Loucy (cell line): ENCODE measurements around the gene RNF157.

Source experiments
- H2AFZ ChIP-seq: fragments of 200-600 bp; sonication (generic); 2 replicates; pipeline ENCODE4 v1.6.0; 2016; ENCODE audit warnings: antibody characterized with exemption, mild to moderate bottlenecking, low read length, moderate library complexity
- H3F3A ChIP-seq: fragments of 200-600 bp; 2 replicates; pipeline ENCODE4 v1.6.0; 2016; ENCODE audit warnings: antibody characterized with exemption, low read depth, mild to moderate bottlenecking
- H3K27me3 ChIP-seq: fragments of 200-600 bp; sonication (generic); 2 replicates; pipeline ENCODE4 v1.6.1; 2014; ENCODE audit warnings: low read length, mild to moderate bottlenecking; ENCODE audit not compliant: insufficient read depth, poor library complexity, severe bottlenecking
- H3K36me3 ChIP-seq: fragments of 200-600 bp; sonication (generic); 2 replicates; pipeline ENCODE4 v1.6.1; 2016; ENCODE audit warnings: low read length; ENCODE audit not compliant: insufficient read depth
- H3K4me1 ChIP-seq: fragments of 200-600 bp; sonication (generic); 2 replicates; pipeline ENCODE4 v1.5.1; 2014; ENCODE audit warnings: low read length, mild to moderate bottlenecking; ENCODE audit not compliant: insufficient read depth, poor library complexity, severe bottlenecking
- H3K4me2 ChIP-seq: fragments of 200-600 bp; sonication (generic); 2 replicates; pipeline ENCODE4 v1.6.0; 2014; ENCODE audit warnings: antibody characterized with exemption, low read length, low read depth, mild to moderate bottlenecking; ENCODE audit not compliant: poor library complexity, severe bottlenecking
- H3K4me3 ChIP-seq: fragments of 200-600 bp; sonication (generic); 2 replicates; pipeline ENCODE4 v1.5.1; 2014; ENCODE audit warnings: low read length, mild to moderate bottlenecking, mixed read lengths; ENCODE audit not compliant: poor library complexity, severe bottlenecking
- H3K79me2 ChIP-seq: fragments of 200-600 bp; sonication (generic); 2 replicates; pipeline ENCODE4 v1.6.1; 2014; ENCODE audit warnings: low read length; ENCODE audit not compliant: insufficient read depth
- H3K9ac ChIP-seq: fragments of 200-600 bp; sonication (generic); 2 replicates; pipeline ENCODE4 v1.6.0; 2014; ENCODE audit warnings: mild to moderate bottlenecking, low read depth, low read length, moderate library complexity; ENCODE audit not compliant: poor library complexity, severe bottlenecking
- H3K9me2 ChIP-seq: fragments of 200-600 bp; sonication (generic); replicated peaks from 2 replicates; pipeline ENCODE4 v1.6.1; 2016; ENCODE audit warnings: low read depth, low read length, mixed read lengths
- H3K9me3 ChIP-seq: fragments of 200-600 bp; sonication (generic); 2 replicates; pipeline ENCODE4 v1.6.1; 2014; ENCODE audit warnings: mild to moderate bottlenecking, antibody characterized with exemption, low read length, low read depth; ENCODE audit not compliant: insufficient read depth
- H4K20me1 ChIP-seq: fragments of 200-600 bp; sonication (generic); 2 replicates; pipeline ENCODE4 v1.6.0; 2014; ENCODE audit warnings: antibody characterized with exemption, low read length, mild to moderate bottlenecking; ENCODE audit not compliant: insufficient read depth, poor library complexity, severe bottlenecking
- CTCF ChIP-seq: fragments of 200-600 bp; sonication (generic); conservative IDR thresholded peaks from 2 replicates; pipeline ENCODE4 v1.5.1; 2014; ENCODE audit warnings: mild to moderate bottlenecking, antibody characterized with exemption, low read length
- EZH2phosphoT487 ChIP-seq: fragments of 200-600 bp; IDR thresholded peaks from 2 replicates; pipeline ENCODE4 v1.6.1; 2018; ENCODE audit warnings: antibody characterized with exemption, mild to moderate bottlenecking, moderate library complexity, borderline replicate concordance

The RNF157 gene

GRCh38 chr17:76151896-76152454 lies 88.3 kb downstream of the RNF157 start:
- H3K9me2 ChIP-seq = no peaks in the 10 kb centered on the region
- H3K36me3 ChIP-seq = no peaks in the 10 kb centered on the region
- H3K4me1 ChIP-seq = peaks cover under 1% of the 10 kb centered on the region
- no peak overlapping the region for H2AFZ ChIP-seq
- H3K79me2 ChIP-seq = no peaks in the 10 kb centered on the region
- no peak overlapping the region for H3K4me3 ChIP-seq
- H3K4me2 ChIP-seq = no peak overlapping the region
- no peak for TF ChIP-seq CTCF
- TF ChIP-seq EZH2phosphoT487 = no peak
- H3K9ac ChIP-seq = no peak overlapping the region
- H3K27me3 ChIP-seq = no peaks in the 10 kb centered on the region
- H3K9me3 ChIP-seq = no peaks in the 10 kb centered on the region
- no peaks in the 10 kb centered on the region for H3F3A ChIP-seq
- H4K20me1 ChIP-seq = no peaks in the 10 kb centered on the region

- H3K4me1 ChIP-seq = peaks cover 10% of the 10 kb centered on the region
- no peaks in the 10 kb centered on the region for H3K9me3 ChIP-seq
- no peak overlapping the region for H2AFZ ChIP-seq
- no peaks in the 10 kb centered on the region for H3K9me2 ChIP-seq
- H3K4me2 ChIP-seq = no peak overlapping the region
- no peaks in the 10 kb centered on the region for H3F3A ChIP-seq
- no peaks in the 10 kb centered on the region for H3K36me3 ChIP-seq
- H3K79me2 ChIP-seq = no peaks in the 10 kb centered on the region
- no peaks in the 10 kb centered on the region for H3K27me3 ChIP-seq
- no peak for TF ChIP-seq EZH2phosphoT487
- no peak for TF ChIP-seq CTCF
- no peaks in the 10 kb centered on the region for H4K20me1 ChIP-seq
- H3K4me3 ChIP-seq = no peak overlapping the region
- H3K9ac ChIP-seq = no peak overlapping the region
Observed at GRCh38 chr17:76150712-76151622, 89.3 kb downstream of the RNF157 start.

GRCh38 chr17:76149214-76149613 lies 91.1 kb downstream of the RNF157 start:
- Histone ChIP-seq H3K9me3 (no peaks in the 10 kb centered on the region), H3K27me3 (no peaks in the 10 kb centered on the region), H3K4me1 (peaks cover 28% of the 10 kb centered on the region), H4K20me1 (no peaks in the 10 kb centered on the region), H3K4me2 (no peak overlapping the region), H3K9ac (no peak overlapping the region), H3K4me3 (no peak overlapping the region), H3F3A (peaks cover 4% of the 10 kb centered on the region), H3K79me2 (no peaks in the 10 kb centered on the region), H3K36me3 (no peaks in the 10 kb centered on the region), H3K9me2 (no peaks in the 10 kb centered on the region), H2AFZ (no peak overlapping the region)
- TF ChIP-seq EZH2phosphoT487 = no peak
- no peak for TF ChIP-seq CTCF
